Neuronal stem cell (in vitro differentiated cells): ENCODE results near the gene GALNS.

Experiments
- DNase-seq: peaks from one replicate; pipeline ENCODE4 v3.0.0-alpha.2; 2013; ENCODE audit warnings: low spot score
- H2AFZ ChIP-seq: one replicate; pipeline ENCODE4 v1.6.1; 2013; ENCODE audit warnings: mild to moderate bottlenecking, low read length, inconsistent platforms
- H2AK5ac ChIP-seq: 2 replicates; pipeline ENCODE4 v1.6.1; 2013; ENCODE audit warnings: low read depth, mild to moderate bottlenecking, inconsistent platforms, low read length, moderate library complexity, mixed read lengths
- H2BK120ac ChIP-seq: 2 replicates; pipeline ENCODE4 v1.6.1; 2013; ENCODE audit warnings: low read depth, mild to moderate bottlenecking, inconsistent platforms, low read length, moderate library complexity, mixed read lengths
- H2BK12ac ChIP-seq: one replicate; pipeline ENCODE4 v1.6.1; 2013; ENCODE audit warnings: low read length, inconsistent platforms
- H2BK15ac ChIP-seq: 2 replicates; pipeline ENCODE4 v1.6.1; 2013; ENCODE audit warnings: mild to moderate bottlenecking, low read length, inconsistent platforms, mixed read lengths
- H2BK5ac ChIP-seq: one replicate; pipeline ENCODE4 v1.6.1; 2013; ENCODE audit warnings: inconsistent platforms, mild to moderate bottlenecking, low read length, moderate library complexity
- H3K14ac ChIP-seq: one replicate; pipeline ENCODE4 v1.6.1; 2013; ENCODE audit warnings: low read length, inconsistent platforms
- H3K18ac ChIP-seq: 2 replicates; pipeline ENCODE4 v1.6.1; 2013; ENCODE audit warnings: low read length, inconsistent platforms
- H3K23ac ChIP-seq: 2 replicates; pipeline ENCODE4 v1.6.1; 2013; ENCODE audit warnings: low read depth, mild to moderate bottlenecking, mixed read lengths, low read length, inconsistent platforms; ENCODE audit not compliant: poor library complexity
- H3K27ac ChIP-seq: replicated peaks from 3 replicates; pipeline ENCODE4 v1.5.1; 2013; ENCODE audit warnings: low read length, inconsistent platforms
- H3K27me3 ChIP-seq, 3 experiments: 2 replicates each; pipeline ENCODE4 v1.6.1; 2013; ENCODE audit warnings: low read length in 3 of 3, mild to moderate bottlenecking in 2 of 3, inconsistent platforms in 1 of 3, low read depth in 1 of 3, mixed read lengths in 1 of 3, moderate library complexity in 1 of 3; ENCODE audit not compliant: control insufficient read depth in 3 of 3, insufficient read depth in 3 of 3
- H3K36me3 ChIP-seq, 2 donors: replicated peaks in 1 of 2; 2 replicates each; pipeline ENCODE4 v1.6.1; 2013; ENCODE audit warnings: low read length in 2 of 2; ENCODE audit not compliant: control insufficient read depth in 2 of 2, insufficient read depth in 2 of 2
- H3K4ac ChIP-seq: 2 replicates; pipeline ENCODE4 v1.6.1; 2013; ENCODE audit warnings: inconsistent platforms, mild to moderate bottlenecking, low read length, moderate library complexity
- H3K4me1 ChIP-seq, 2 donors: 1 replicate in 1 of 2; 2 replicates in 1 of 2; pipeline ENCODE4 v1.6.1; 2013; ENCODE audit warnings: low read length in 2 of 2, low read depth in 1 of 2; ENCODE audit not compliant: control insufficient read depth in 2 of 2, insufficient read depth in 1 of 2
- H3K4me2 ChIP-seq: one replicate; pipeline ENCODE4 v1.6.1; 2013; ENCODE audit warnings: mild to moderate bottlenecking, low read length, inconsistent platforms; ENCODE audit not compliant: insufficient read depth, poor library complexity, severe bottlenecking
- H3K4me3 ChIP-seq, 2 donors: 2 replicates each; pipeline ENCODE4 v1.5.1; 2013; ENCODE audit warnings: low read length in 2 of 2, mild to moderate bottlenecking in 2 of 2, inconsistent platforms in 1 of 2, moderate library complexity in 1 of 2
- H3K79me1 ChIP-seq: one replicate; pipeline ENCODE4 v1.6.1; 2013; ENCODE audit warnings: low read depth, mild to moderate bottlenecking, inconsistent platforms, low read length, moderate library complexity
- H3K9ac ChIP-seq: one replicate; pipeline ENCODE4 v1.6.1; 2013; ENCODE audit warnings: mild to moderate bottlenecking, low read depth, low read length, inconsistent platforms; ENCODE audit not compliant: poor library complexity
- H3K9me3 ChIP-seq, 2 donors: replicated peaks in 1 of 2; 2 replicates each; pipeline versions ENCODE3 to v1.6.1; 2013; ENCODE audit warnings: low read length in 2 of 2, mild to moderate bottlenecking in 2 of 2, inconsistent platforms in 1 of 2, low read depth in 1 of 2, mixed read lengths in 1 of 2, moderate library complexity in 1 of 2; ENCODE audit not compliant: control insufficient read depth in 2 of 2, insufficient read depth in 1 of 2
- H4K8ac ChIP-seq: one replicate; pipeline ENCODE4 v1.6.1; 2013; ENCODE audit warnings: low read depth, mild to moderate bottlenecking, inconsistent platforms, low read length, moderate library complexity
- H4K91ac ChIP-seq: one replicate; pipeline ENCODE4 v1.6.1; 2013; ENCODE audit warnings: low read length, low read depth, mild to moderate bottlenecking, inconsistent platforms; ENCODE audit not compliant: poor library complexity
- WGBS, 2 donors: extraction: QIAGEN DNeasy Blood & Tissue Kit; methylation state at CpG; one replicate each; pipeline ENCODE4 v1.1.7; 2013; ENCODE audit warnings: missing lambda C conversion rate in 2 of 2, mixed read lengths in 1 of 2; ENCODE audit not compliant: insufficient read length in 2 of 2, insufficient replicate concordance in 1 of 2; ENCODE audit errors: extremely low coverage in 2 of 2; 5-methylcytosine and 5-hydroxymethylcytosine counted together

GALNS gene

GRCh38 chr16:88900662-88901052 lies 43.9 kb upstream of the GALNS start:
- H3K4ac ChIP-seq: peak overlapping the region; percentile 37
- no peak overlapping the region for H4K8ac ChIP-seq
- no peak overlapping the region for H3K23ac ChIP-seq
- no peak overlapping the region for H2BK12ac ChIP-seq
- H3K4me1 ChIP-seq: peaks cover 0 to 3% of the 10 kb centered on the region in 2 donors
- no peaks in the 10 kb centered on the region for H3K36me3 ChIP-seq
- H2AFZ ChIP-seq: no peak overlapping the region
- H3K4me2 ChIP-seq: no peak overlapping the region
- H3K9ac ChIP-seq: peak overlapping the region; percentile 60
- H2AK5ac ChIP-seq: peak overlapping the region; percentile 63
- no peak overlapping the region for H3K18ac ChIP-seq
- H3K4me3 ChIP-seq: no peak overlapping the region
- no peaks in the 10 kb centered on the region for H3K9me3 ChIP-seq
- no peak overlapping the region for H3K14ac ChIP-seq
- no peaks in the 10 kb centered on the region for H3K79me1 ChIP-seq
- no CpG with 5 or more reads among the region's 12 CpGs for WGBS, 2 donors
- peak overlapping the region; percentile 43 for H2BK15ac ChIP-seq
- H3K27ac ChIP-seq: no peak overlapping the region
- no peak for DNase-seq
- no peak overlapping the region for H2BK5ac ChIP-seq
- H2BK120ac ChIP-seq: no peak overlapping the region
- H3K27me3 ChIP-seq: peaks cover 0 to 42% (median 0%) of the 10 kb centered on the region in 3 experiments
- H4K91ac ChIP-seq: no peak overlapping the region

GRCh38 chr16:88899901-88900661 lies 43.3 kb upstream of the GALNS start:
- H4K91ac ChIP-seq: no peak overlapping the region
- no peaks in the 10 kb centered on the region for H3K79me1 ChIP-seq
- H3K27ac ChIP-seq: no peak overlapping the region
- no peak overlapping the region for H3K4ac ChIP-seq
- H3K23ac ChIP-seq: no peak overlapping the region
- H3K4me1 ChIP-seq: peaks cover 0 to under 1% of the 10 kb centered on the region in 2 donors
- H3K27me3 ChIP-seq: peaks cover 0 to 42% (median 0%) of the 10 kb centered on the region in 3 experiments
- H2BK5ac ChIP-seq: no peak overlapping the region
- no peak overlapping the region for H3K4me3 ChIP-seq
- no peak overlapping the region for H2BK12ac ChIP-seq
- WGBS, 2 donors: no CpG with 5 or more reads among the region's 41 CpGs
- no peak overlapping the region for H2AFZ ChIP-seq
- no peak overlapping the region for H2BK120ac ChIP-seq
- H3K4me2 ChIP-seq: no peak overlapping the region
- H3K9me3 ChIP-seq: no peaks in the 10 kb centered on the region
- H3K14ac ChIP-seq: peak overlapping the region; percentile 39
- H3K18ac ChIP-seq: peak overlapping the region; percentile 64
- peak overlapping the region; percentile 15 for H2BK15ac ChIP-seq
- H3K9ac ChIP-seq: peak overlapping the region; percentile 60
- no peak overlapping the region for H4K8ac ChIP-seq
- DNase-seq: no peak
- H2AK5ac ChIP-seq: peak overlapping the region; percentile 63
- no peaks in the 10 kb centered on the region for H3K36me3 ChIP-seq

- Histone ChIP-seq H2BK5ac (no peak overlapping the region), H3K9me3 (no peaks in the 10 kb centered on the region), H3K23ac (no peak overlapping the region), H4K91ac (no peak overlapping the region), H3K36me3 (no peaks in the 10 kb centered on the region), H3K4me1 (no peaks in the 10 kb centered on the region), H3K18ac (peak overlapping the region; percentile 71), H3K27ac (no peak overlapping the region), H2BK12ac (peak overlapping the region; percentile 41), H3K4me3 (no peak overlapping the region), H3K14ac (no peak overlapping the region), H3K9ac (no peak overlapping the region), H2AFZ (no peak overlapping the region), H4K8ac (no peak overlapping the region), H3K4me2 (no peak overlapping the region), H3K4ac (peak overlapping the region; percentile 95), H3K27me3 (peaks cover 0 to 42% (median 0%) of the 10 kb centered on the region in 3 experiments), H2BK120ac (no peak overlapping the region), H2BK15ac (no peak overlapping the region), H3K79me1 (no peaks in the 10 kb centered on the region), H2AK5ac (peak overlapping the region; percentile 56)
- WGBS, 2 donors: no CpG with 5 or more reads among the region's 34 CpGs
- DNase-seq: no peak
Observed at GRCh38 chr16:88897696-88898425, 41.1 kb upstream of the GALNS start.
